Spinal cord (tissue), 10 donors: ENCODE measurements around the gene CAV2. TPM values are rescaled to one million over a fixed set of nuclear protein-coding genes. Genes with fewer than 3 reads are reported as not detected.

Experiments
- DNase-seq, 6 donors: peaks; one replicate each; pipeline versions ENCODE4 v3.0.0 to v3.0.0-alpha.2; 2013 to 2015; ENCODE audit warnings: low spot score in 6 of 6, low read depth in 4 of 6
- H3K27ac ChIP-seq: one replicate; pipeline ENCODE4 v1.5.1; 2013; ENCODE audit warnings: low read depth, low read length, control low read depth
- H3K27me3 ChIP-seq: one replicate; pipeline ENCODE4 v1.6.1; 2013; ENCODE audit warnings: low read length; ENCODE audit not compliant: control insufficient read depth, insufficient read depth
- H3K36me3 ChIP-seq: one replicate; pipeline ENCODE4 v1.6.1; 2013; ENCODE audit warnings: low read length; ENCODE audit not compliant: control insufficient read depth, insufficient read depth
- H3K4me1 ChIP-seq: one replicate; pipeline ENCODE4 v1.6.1; 2013; ENCODE audit warnings: low read length; ENCODE audit not compliant: control insufficient read depth, insufficient read depth
- H3K4me3 ChIP-seq: one replicate; pipeline ENCODE4 v1.5.1; 2013; ENCODE audit warnings: low read depth, low read length, control low read depth
- H3K9me3 ChIP-seq: one replicate; pipeline ENCODE4 v1.6.1; 2013; ENCODE audit warnings: low read length; ENCODE audit not compliant: control insufficient read depth, insufficient read depth
- WGBS: methylation state at CpG from one replicate; pipeline ENCODE4 v1.1.5; 2013; ENCODE audit warnings: missing lambda C conversion rate; ENCODE audit not compliant: insufficient coverage; 5-methylcytosine and 5-hydroxymethylcytosine counted together
- polyA plus RNA-seq, 2 donors: library from polyadenylated mRNA; unstranded; fragments of 120-200 nt; gene quantifications; one replicate each; pipeline ENCODE4 v1.2.1, GENCODE V29; 2013; ENCODE audit not compliant: insufficient read length in 2 of 2
- total RNA-seq, 2 donors: library from RNA; depleted of rRNA in 1 of 2; stranded (reverse); fragments of 120-200 nt in 1 of 2; fragments of >200 nt in 1 of 2; gene quantifications; one replicate each; pipeline versions ENCODE4 v1.2.3 to v1.2.4, GENCODE V29; 2013 to 2014
- donor health status: healthy.

The CAV2 gene
- total and polyA plus RNA-seq, 4 donors = 14.3 to 40.6 (median 24.0) TPM

GRCh38 chr7:116527521-116527920 is 28.0 kb downstream of the CAV2 start:
- Histone ChIP-seq H3K4me1 (peaks cover 24% of the 10 kb centered on the region), H3K9me3 (no peaks in the 10 kb centered on the region), H3K4me3 (peak overlapping the region; percentile 9), H3K36me3 (no peaks in the 10 kb centered on the region), H3K27me3 (peaks cover 27% of the 10 kb centered on the region), H3K27ac (no peak overlapping the region)
- WGBS = no CpG with 5 or more reads among the region's 3 CpGs
- no peak for DNase-seq

- Histone ChIP-seq H3K4me1 (peaks cover 24% of the 10 kb centered on the region), H3K27ac (no peak overlapping the region), H3K36me3 (no peaks in the 10 kb centered on the region), H3K4me3 (peak overlapping the region; percentile 9), H3K27me3 (peaks cover 27% of the 10 kb centered on the region), H3K9me3 (no peaks in the 10 kb centered on the region)
- 24% methylated on average over 2 of the region's 3 CpGs for WGBS
- peak in 1 of 6 donors; percentile 20 for DNase-seq
Observed at GRCh38 chr7:116528008-116528789, 28.7 kb downstream of the CAV2 start.

- no peak for DNase-seq
- Histone ChIP-seq H3K4me1 (peaks cover 24% of the 10 kb centered on the region), H3K27ac (no peak overlapping the region), H3K9me3 (no peaks in the 10 kb centered on the region), H3K27me3 (peaks cover 27% of the 10 kb centered on the region), H3K4me3 (no peak overlapping the region), H3K36me3 (no peaks in the 10 kb centered on the region)
- no CpG with 5 or more reads among the region's 1 CpG for WGBS
Observed at GRCh38 chr7:116529250-116529649, 29.7 kb downstream of the CAV2 start.

GRCh38 chr7:116530107-116530820 is 30.7 kb downstream of the CAV2 start:
- no peaks in the 10 kb centered on the region for H3K36me3 ChIP-seq
- no peak overlapping the region for H3K27ac ChIP-seq
- peaks cover 15% of the 10 kb centered on the region for H3K4me1 ChIP-seq
- DNase-seq = no peak
- H3K27me3 ChIP-seq = peaks cover 19% of the 10 kb centered on the region
- no peaks in the 10 kb centered on the region for H3K9me3 ChIP-seq
- 72% methylated on average over 2 of the region's 3 CpGs for WGBS
- H3K4me3 ChIP-seq = no peak overlapping the region

GRCh38 chr7:116532102-116532688 is 32.7 kb downstream of the CAV2 start:
- Histone ChIP-seq H3K27ac (no peak overlapping the region), H3K36me3 (no peaks in the 10 kb centered on the region), H3K4me1 (no peaks in the 10 kb centered on the region), H3K4me3 (no peak overlapping the region), H3K9me3 (no peaks in the 10 kb centered on the region), H3K27me3 (peaks cover 3% of the 10 kb centered on the region)
- no peak for DNase-seq
- 100% methylated on average over 1 of the region's 3 CpGs for WGBS

GRCh38 chr7:116534790-116535189 is 35.3 kb downstream of the CAV2 start:
- Histone ChIP-seq H3K36me3 (no peaks in the 10 kb centered on the region), H3K9me3 (no peaks in the 10 kb centered on the region), H3K27ac (no peak overlapping the region), H3K4me3 (no peak overlapping the region), H3K27me3 (no peaks in the 10 kb centered on the region), H3K4me1 (no peaks in the 10 kb centered on the region)
- WGBS = 80% methylated on average over 2 of the region's 2 CpGs
- DNase-seq = no peak

- Histone ChIP-seq H3K4me1 (no peaks in the 10 kb centered on the region), H3K4me3 (no peak overlapping the region), H3K27ac (no peak overlapping the region), H3K9me3 (no peaks in the 10 kb centered on the region), H3K36me3 (no peaks in the 10 kb centered on the region), H3K27me3 (no peaks in the 10 kb centered on the region)
- no CpG with 5 or more reads among the region's 1 CpG for WGBS
- DNase-seq = no peak
Observed at GRCh38 chr7:116535416-116535815, 35.9 kb downstream of the CAV2 start.

GRCh38 chr7:116538138-116538537 is 38.6 kb downstream of the CAV2 start:
- no peak for DNase-seq
- Histone ChIP-seq H3K27me3 (no peaks in the 10 kb centered on the region), H3K27ac (no peak overlapping the region), H3K4me1 (no peaks in the 10 kb centered on the region), H3K9me3 (no peaks in the 10 kb centered on the region), H3K36me3 (no peaks in the 10 kb centered on the region), H3K4me3 (no peak overlapping the region)
- no CpG with 5 or more reads among the region's 2 CpGs for WGBS

GRCh38 chr7:116539879-116540278 is 40.3 kb downstream of the CAV2 start:
- Histone ChIP-seq H3K36me3 (no peaks in the 10 kb centered on the region), H3K4me1 (no peaks in the 10 kb centered on the region), H3K27ac (no peak overlapping the region), H3K27me3 (no peaks in the 10 kb centered on the region), H3K4me3 (no peak overlapping the region), H3K9me3 (no peaks in the 10 kb centered on the region)
- no peak for DNase-seq
- 100% methylated on average over 1 of the region's 3 CpGs for WGBS
